ENCODE results near the gene ZNRF4.

- TF ChIP-seq, protein P1, sequence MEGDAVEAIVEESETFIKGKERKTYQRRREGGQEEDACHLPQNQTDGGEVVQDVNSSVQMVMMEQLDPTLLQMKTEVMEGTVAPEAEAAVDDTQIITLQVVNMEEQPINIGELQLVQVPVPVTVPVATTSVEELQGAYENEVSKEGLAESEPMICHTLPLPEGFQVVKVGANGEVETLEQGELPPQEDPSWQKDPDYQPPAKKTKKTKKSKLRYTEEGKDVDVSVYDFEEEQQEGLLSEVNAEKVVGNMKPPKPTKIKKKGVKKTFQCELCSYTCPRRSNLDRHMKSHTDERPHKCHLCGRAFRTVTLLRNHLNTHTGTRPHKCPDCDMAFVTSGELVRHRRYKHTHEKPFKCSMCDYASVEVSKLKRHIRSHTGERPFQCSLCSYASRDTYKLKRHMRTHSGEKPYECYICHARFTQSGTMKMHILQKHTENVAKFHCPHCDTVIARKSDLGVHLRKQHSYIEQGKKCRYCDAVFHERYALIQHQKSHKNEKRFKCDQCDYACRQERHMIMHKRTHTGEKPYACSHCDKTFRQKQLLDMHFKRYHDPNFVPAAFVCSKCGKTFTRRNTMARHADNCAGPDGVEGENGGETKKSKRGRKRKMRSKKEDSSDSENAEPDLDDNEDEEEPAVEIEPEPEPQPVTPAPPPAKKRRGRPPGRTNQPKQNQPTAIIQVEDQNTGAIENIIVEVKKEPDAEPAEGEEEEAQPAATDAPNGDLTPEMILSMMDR (IDR thresholded peaks at IDR 0.05; ENCODE audit: extremely low read depth in 1 of 2, insufficient read depth in 1 of 2, low read depth in 1 of 2, low read length in 2 of 2) = no peak
- TF ChIP-seq POLR2AphosphoS5 (IDR thresholded peaks at IDR 0.05; ENCODE audit: insufficient read depth, low read depth, low read length) (no peak), POLR2A (IDR thresholded peaks at IDR 0.05; ENCODE audit: low read depth, low read length) (no peak), EZH2 (IDR thresholded peaks at IDR 0.05; ENCODE audit: borderline replicate concordance, low read depth, low read length, severe bottlenecking) (no peak), MAX (IDR thresholded peaks at IDR 0.05; ENCODE audit: insufficient read depth, insufficient read length) (no peak), FOS (IDR thresholded peaks at IDR 0.05; ENCODE audit: borderline replicate concordance, insufficient read depth, low read length) (no peak), MYC (IDR thresholded peaks at IDR 0.05; ENCODE audit: low read depth, low read length) (no peak), JUN (IDR thresholded peaks at IDR 0.05; ENCODE audit: borderline replicate concordance, insufficient read depth, insufficient read length, low read depth) (no peak)
Observed at GRCh38 chr19:5445071-5445470, 10.1 kb upstream of the ZNRF4 start.
